GM23338 (cell line): ENCODE results near the gene FAM228B. TPM values are rescaled to one million over a fixed set of nuclear protein-coding genes. Genes with fewer than 3 reads are reported as not detected.

ENCODE experiments used
- ATAC-seq: fragments of 200-7000 bp; cut with Tn5 transposase; 3 replicates; pipeline ENCODE4 v1.9.1; 2020
- DNase-seq: peaks from one replicate; pipeline ENCODE4 v3.0.0-alpha.2; 2015; ENCODE audit warnings: low spot score
- H2AFZ ChIP-seq: fragments of 200-600 bp; sonication (generic); 2 replicates; pipeline ENCODE4 v1.8.0; 2016; ENCODE audit warnings: antibody characterized with exemption, mild to moderate bottlenecking, moderate library complexity
- H3F3A ChIP-seq: fragments of 200-600 bp; sonication (generic); replicated peaks from 2 replicates; pipeline ENCODE4 v1.8.0; 2017; ENCODE audit warnings: antibody characterized with exemption, mixed run types, low read depth
- H3K27ac ChIP-seq: fragments of 200-600 bp; sonication (generic); 2 replicates; pipeline ENCODE4 v1.6.1; 2016; ENCODE audit warnings: low read depth
- H3K27me3 ChIP-seq: fragments of 200-600 bp; sonication (generic); 2 replicates; pipeline ENCODE4 v1.8.0; 2016; ENCODE audit warnings: mild to moderate bottlenecking, mixed run types, moderate library complexity; ENCODE audit not compliant: insufficient read depth
- H3K36me3 ChIP-seq: fragments of 200-600 bp; sonication (generic); 2 replicates; pipeline ENCODE4 v1.8.0; 2016; ENCODE audit warnings: mild to moderate bottlenecking; ENCODE audit not compliant: insufficient read depth
- H3K4me1 ChIP-seq: fragments of 200-600 bp; sonication (generic); 2 replicates; pipeline ENCODE4 v1.8.0; 2016; ENCODE audit warnings: mild to moderate bottlenecking, moderate library complexity; ENCODE audit not compliant: insufficient read depth
- H3K4me2 ChIP-seq: fragments of 200-600 bp; sonication (generic); 2 replicates; pipeline ENCODE4 v1.7.1; 2017; ENCODE audit warnings: mixed run types
- H3K4me3 ChIP-seq: fragments of 200-600 bp; sonication (generic); 2 replicates; pipeline ENCODE4 v1.6.1; 2016; ENCODE audit warnings: mixed run types
- H3K79me2 ChIP-seq: fragments of 200-600 bp; sonication (generic); replicated peaks from 2 replicates; pipeline ENCODE4 v1.8.0; 2017; ENCODE audit warnings: mild to moderate bottlenecking; ENCODE audit not compliant: insufficient read depth
- H3K9me2 ChIP-seq: fragments of 200-600 bp; sonication (generic); 2 replicates; pipeline ENCODE4 v1.8.0; 2017; ENCODE audit not compliant: insufficient read depth
- H4K20me1 ChIP-seq: fragments of 200-600 bp; sonication (generic); replicated peaks from 2 replicates; pipeline ENCODE4 v1.8.0; 2017; ENCODE audit warnings: mild to moderate bottlenecking; ENCODE audit not compliant: insufficient read depth
- H3K27ac Mint-ChIP-seq: 2 replicates; pipeline ENCODE4 v1.8.0; 2020; ENCODE audit warnings: inconsistent platforms, mild to moderate bottlenecking, moderate library complexity, mixed read lengths
- H3K27me3 Mint-ChIP-seq: 3 replicates; pipeline ENCODE4 v1.8.0; 2022; ENCODE audit warnings: low read depth, mild to moderate bottlenecking, moderate library complexity, mixed read lengths, inconsistent platforms; ENCODE audit not compliant: insufficient read depth, poor library complexity
- H3K36me3 Mint-ChIP-seq: 3 replicates; pipeline ENCODE4 v1.8.0; 2021; ENCODE audit warnings: low read depth, mild to moderate bottlenecking, inconsistent platforms, moderate library complexity, mixed read lengths
- H3K4me1 Mint-ChIP-seq: 3 replicates; pipeline ENCODE4 v1.8.0; 2020; ENCODE audit warnings: mild to moderate bottlenecking, inconsistent platforms, mixed read lengths
- H3K4me3 Mint-ChIP-seq: 3 replicates; pipeline ENCODE4 v1.8.0; 2021; ENCODE audit warnings: moderate library complexity, mild to moderate bottlenecking, inconsistent platforms, mixed read lengths
- H3K9me3 Mint-ChIP-seq: 3 replicates; pipeline ENCODE4 v1.8.0; 2020; ENCODE audit warnings: moderate library complexity, mild to moderate bottlenecking, inconsistent platforms, mixed read lengths
- CREB1 ChIP-seq: fragments of 250-450 bp; sonication (Bioruptor Pico); IDR thresholded peaks from 2 replicates; pipeline ENCODE4 v1.5.0; 2020; ENCODE audit warnings: low read depth, mild to moderate bottlenecking, moderate library complexity
- EZH2 ChIP-seq: fragments of 200-600 bp; sonication (generic); IDR thresholded peaks from one replicate; pipeline ENCODE4 v1.8.0; 2017; ENCODE audit warnings: antibody characterized with exemption, mild to moderate bottlenecking, low read depth; ENCODE audit not compliant: unreplicated experiment
- EZH2phosphoT487 ChIP-seq: fragments of 200-600 bp; sonication (generic); IDR thresholded peaks from one replicate; pipeline ENCODE4 v1.8.1; 2018; ENCODE audit warnings: antibody characterized with exemption; ENCODE audit not compliant: unreplicated experiment
- JUNB ChIP-seq: IDR thresholded peaks from one replicate; pipeline ENCODE4 v1.6.1; 2016; ENCODE audit warnings: antibody characterized with exemption; ENCODE audit not compliant: unreplicated experiment
- ZNF331 ChIP-seq: fragments of 250-450 bp; sonication (Bioruptor Pico); IDR thresholded peaks from 2 replicates; pipeline ENCODE4 v1.5.0; 2020; ENCODE audit warnings: low read depth, mild to moderate bottlenecking, moderate library complexity
- polyA plus RNA-seq: library from polyadenylated mRNA; unstranded; fragments of >200 nt; fragmentation: Nextera tagmentation; extraction: Ambion mirVana; gene quantifications from 2 replicates; pipeline ENCODE4 v1.2.1, GENCODE V29; 2016
- total RNA-seq: library from RNA; depleted of rRNA; stranded (reverse); fragments of >200 nt; shearing (Covaris generic); gene quantifications from 2 replicates; pipeline ENCODE4 v1.2.3, GENCODE V29; 2014
- TF ChIP-seq, protein P1 (sequence below): fragments of 250-450 bp; sonication (Bioruptor Pico); IDR thresholded peaks from 2 replicates; pipeline ENCODE4 v1.5.0; 2020; ENCODE audit warnings: mild to moderate bottlenecking, moderate library complexity
- TF ChIP-seq, protein P2 (sequence below): IDR thresholded peaks from 2 replicates; pipeline ENCODE4 v1.6.1; 2016; ENCODE audit warnings: antibody characterized with exemption

The FAM228B gene
- total and polyA plus RNA-seq, 2 experiments from 2014 or later: 3.4 to 7.9 TPM

DNA sequence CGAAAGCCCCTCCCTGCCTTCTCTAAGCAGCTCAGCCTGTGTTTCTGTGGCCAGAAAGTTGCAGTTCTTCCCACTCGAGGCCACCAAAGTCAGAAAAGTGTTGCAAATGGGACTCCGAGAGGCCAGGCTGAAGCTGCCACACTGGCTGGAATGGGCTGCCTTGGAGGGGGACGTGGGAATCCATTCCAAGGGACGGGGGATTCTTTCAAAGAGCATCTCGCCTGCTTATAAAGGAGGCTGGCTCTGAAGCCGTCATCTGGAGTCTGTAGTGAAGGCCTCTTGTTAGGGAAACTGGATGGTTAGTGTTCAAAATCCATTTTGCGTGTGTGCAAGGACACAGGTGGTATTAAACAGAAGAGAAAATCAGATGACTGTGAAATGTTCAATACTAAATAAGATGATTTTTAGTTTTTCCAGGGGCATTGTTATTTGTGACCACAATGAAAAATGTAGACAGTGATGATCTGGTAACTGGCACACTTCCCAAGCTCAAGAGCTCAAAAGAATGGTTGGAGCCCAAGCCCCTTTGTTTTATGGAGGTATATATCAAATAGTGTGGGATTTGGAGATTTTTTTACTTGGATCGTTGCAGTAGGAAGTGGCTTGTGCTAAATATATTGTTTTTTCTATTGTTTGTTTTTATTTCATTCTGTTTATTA lies 782 bp downstream of the FAM228B start (continued):
- TF ChIP-seq, protein P1, sequence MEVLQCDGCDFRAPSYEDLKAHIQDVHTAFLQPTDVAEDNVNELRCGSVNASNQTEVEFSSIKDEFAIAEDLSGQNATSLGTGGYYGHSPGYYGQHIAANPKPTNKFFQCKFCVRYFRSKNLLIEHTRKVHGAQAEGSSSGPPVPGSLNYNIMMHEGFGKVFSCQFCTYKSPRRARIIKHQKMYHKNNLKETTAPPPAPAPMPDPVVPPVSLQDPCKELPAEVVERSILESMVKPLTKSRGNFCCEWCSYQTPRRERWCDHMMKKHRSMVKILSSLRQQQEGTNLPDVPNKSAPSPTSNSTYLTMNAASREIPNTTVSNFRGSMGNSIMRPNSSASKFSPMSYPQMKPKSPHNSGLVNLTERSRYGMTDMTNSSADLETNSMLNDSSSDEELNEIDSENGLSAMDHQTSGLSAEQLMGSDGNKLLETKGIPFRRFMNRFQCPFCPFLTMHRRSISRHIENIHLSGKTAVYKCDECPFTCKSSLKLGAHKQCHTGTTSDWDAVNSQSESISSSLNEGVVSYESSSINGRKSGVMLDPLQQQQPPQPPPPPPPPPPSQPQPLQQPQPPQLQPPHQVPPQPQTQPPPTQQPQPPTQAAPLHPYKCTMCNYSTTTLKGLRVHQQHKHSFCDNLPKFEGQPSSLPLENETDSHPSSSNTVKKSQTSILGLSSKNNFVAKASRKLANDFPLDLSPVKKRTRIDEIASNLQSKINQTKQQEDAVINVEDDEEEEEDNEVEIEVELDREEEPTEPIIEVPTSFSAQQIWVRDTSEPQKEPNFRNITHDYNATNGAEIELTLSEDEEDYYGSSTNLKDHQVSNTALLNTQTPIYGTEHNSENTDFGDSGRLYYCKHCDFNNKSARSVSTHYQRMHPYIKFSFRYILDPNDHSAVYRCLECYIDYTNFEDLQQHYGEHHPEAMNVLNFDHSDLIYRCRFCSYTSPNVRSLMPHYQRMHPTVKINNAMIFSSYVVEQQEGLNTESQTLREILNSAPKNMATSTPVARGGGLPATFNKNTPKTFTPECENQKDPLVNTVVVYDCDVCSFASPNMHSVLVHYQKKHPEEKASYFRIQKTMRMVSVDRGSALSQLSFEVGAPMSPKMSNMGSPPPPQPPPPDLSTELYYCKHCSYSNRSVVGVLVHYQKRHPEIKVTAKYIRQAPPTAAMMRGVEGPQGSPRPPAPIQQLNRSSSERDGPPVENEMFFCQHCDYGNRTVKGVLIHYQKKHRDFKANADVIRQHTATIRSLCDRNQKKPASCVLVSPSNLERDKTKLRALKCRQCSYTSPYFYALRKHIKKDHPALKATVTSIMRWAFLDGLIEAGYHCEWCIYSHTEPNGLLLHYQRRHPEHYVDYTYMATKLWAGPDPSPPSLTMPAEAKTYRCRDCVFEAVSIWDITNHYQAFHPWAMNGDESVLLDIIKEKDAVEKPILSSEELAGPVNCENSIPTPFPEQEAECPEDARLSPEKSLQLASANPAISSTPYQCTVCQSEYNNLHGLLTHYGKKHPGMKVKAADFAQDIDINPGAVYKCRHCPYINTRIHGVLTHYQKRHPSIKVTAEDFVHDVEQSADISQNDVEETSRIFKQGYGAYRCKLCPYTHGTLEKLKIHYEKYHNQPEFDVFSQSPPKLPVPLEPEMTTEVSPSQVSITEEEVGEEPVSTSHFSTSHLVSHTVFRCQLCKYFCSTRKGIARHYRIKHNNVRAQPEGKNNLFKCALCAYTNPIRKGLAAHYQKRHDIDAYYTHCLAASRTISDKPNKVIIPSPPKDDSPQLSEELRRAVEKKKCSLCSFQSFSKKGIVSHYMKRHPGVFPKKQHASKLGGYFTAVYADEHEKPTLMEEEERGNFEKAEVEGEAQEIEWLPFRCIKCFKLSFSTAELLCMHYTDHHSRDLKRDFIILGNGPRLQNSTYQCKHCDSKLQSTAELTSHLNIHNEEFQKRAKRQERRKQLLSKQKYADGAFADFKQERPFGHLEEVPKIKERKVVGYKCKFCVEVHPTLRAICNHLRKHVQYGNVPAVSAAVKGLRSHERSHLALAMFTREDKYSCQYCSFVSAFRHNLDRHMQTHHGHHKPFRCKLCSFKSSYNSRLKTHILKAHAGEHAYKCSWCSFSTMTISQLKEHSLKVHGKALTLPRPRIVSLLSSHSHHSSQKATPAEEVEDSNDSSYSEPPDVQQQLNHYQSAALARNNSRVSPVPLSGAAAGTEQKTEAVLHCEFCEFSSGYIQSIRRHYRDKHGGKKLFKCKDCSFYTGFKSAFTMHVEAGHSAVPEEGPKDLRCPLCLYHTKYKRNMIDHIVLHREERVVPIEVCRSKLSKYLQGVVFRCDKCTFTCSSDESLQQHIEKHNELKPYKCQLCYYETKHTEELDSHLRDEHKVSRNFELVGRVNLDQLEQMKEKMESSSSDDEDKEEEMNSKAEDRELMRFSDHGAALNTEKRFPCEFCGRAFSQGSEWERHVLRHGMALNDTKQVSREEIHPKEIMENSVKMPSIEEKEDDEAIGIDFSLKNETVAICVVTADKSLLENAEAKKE (CRISPR knock-in tag): no peak
- TF ChIP-seq EZH2 (no peak), EZH2phosphoT487 (no peak), CREB1 (CRISPR knock-in tag) (no peak)

DNA sequence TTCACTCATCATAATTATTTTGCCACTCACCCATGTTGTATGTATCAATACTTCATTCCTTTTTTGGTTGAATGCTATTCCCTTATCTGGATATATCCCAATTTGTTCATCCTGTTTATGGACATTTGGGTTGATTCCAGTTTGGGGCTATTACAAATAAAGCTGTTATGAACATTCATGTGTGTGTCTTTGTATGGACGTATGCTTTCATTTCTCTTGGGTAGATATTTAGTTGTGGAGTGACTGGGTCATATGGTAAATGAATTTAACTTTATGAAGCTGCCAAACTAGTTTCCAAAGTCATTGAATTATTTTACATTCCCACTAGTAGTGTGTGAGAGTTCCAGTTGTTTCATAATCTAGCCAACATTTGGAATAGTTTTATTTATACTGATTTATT lies 2.7 kb downstream of the FAM228B start:
- Histone ChIP-seq H3K79me2 (no peaks in the 10 kb centered on the region), H3K36me3 (no peaks in the 10 kb centered on the region), H4K20me1 (no peaks in the 10 kb centered on the region), H3K27me3 (peaks cover 11% of the 10 kb centered on the region), H3K4me3 (no peak overlapping the region), H2AFZ (no peak overlapping the region), H3F3A (no peaks in the 10 kb centered on the region), H3K9me2 (no peaks in the 10 kb centered on the region), H3K27ac (no peak overlapping the region), H3K4me2 (no peak overlapping the region), H3K4me1 (peaks cover 24% of the 10 kb centered on the region)
- peaks cover 2% of the 10 kb centered on the region for H3K27me3 Mint-ChIP-seq
- ATAC-seq (no peak), DNase-seq (no peak)
- peaks cover 21% of the 10 kb centered on the region for H3K4me1 Mint-ChIP-seq
- H3K9me3 Mint-ChIP-seq: no peaks in the 10 kb centered on the region
- no peak overlapping the region for H3K4me3 Mint-ChIP-seq
- no peaks in the 10 kb centered on the region for H3K36me3 Mint-ChIP-seq
- no peak overlapping the region for H3K27ac Mint-ChIP-seq
- no peak for TF ChIP-seq EZH2
- TF ChIP-seq, protein P1 (CRISPR knock-in tag): no peak
- no peak for TF ChIP-seq ZNF331 (CRISPR knock-in tag)
- TF ChIP-seq EZH2phosphoT487: no peak
- no peak for TF ChIP-seq JUNB
- TF ChIP-seq, protein P2, sequence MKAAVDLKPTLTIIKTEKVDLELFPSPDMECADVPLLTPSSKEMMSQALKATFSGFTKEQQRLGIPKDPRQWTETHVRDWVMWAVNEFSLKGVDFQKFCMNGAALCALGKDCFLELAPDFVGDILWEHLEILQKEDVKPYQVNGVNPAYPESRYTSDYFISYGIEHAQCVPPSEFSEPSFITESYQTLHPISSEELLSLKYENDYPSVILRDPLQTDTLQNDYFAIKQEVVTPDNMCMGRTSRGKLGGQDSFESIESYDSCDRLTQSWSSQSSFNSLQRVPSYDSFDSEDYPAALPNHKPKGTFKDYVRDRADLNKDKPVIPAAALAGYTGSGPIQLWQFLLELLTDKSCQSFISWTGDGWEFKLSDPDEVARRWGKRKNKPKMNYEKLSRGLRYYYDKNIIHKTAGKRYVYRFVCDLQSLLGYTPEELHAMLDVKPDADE: no peak
